Breast epithelium (tissue), 4 donors: Measurements from ENCODE around the gene GPC4. TPM values are rescaled to one million over a fixed set of nuclear protein-coding genes. Genes with fewer than 3 reads are reported as not detected.

Experiments
- DNase-seq, 2 donors: peaks; one replicate each; pipeline ENCODE4 v3.0.0-alpha.2; 2019; ENCODE audit warnings: low spot score in 2 of 2
- H3K27ac ChIP-seq, 2 donors: fragments of 200-600 bp; sonication (generic) in 1 of 2; one replicate each; pipeline ENCODE4 v1.5.1; 2016 to 2019; ENCODE audit warnings: mild to moderate bottlenecking in 1 of 2
- H3K27me3 ChIP-seq, 2 donors: fragments of 200-600 bp; sonication (generic) in 1 of 2; one replicate each; pipeline versions ENCODE4 v1.5.1 to v1.6.0; 2017 to 2019; ENCODE audit warnings: control low read depth in 1 of 2, mild to moderate bottlenecking in 1 of 2
- H3K36me3 ChIP-seq: fragments of 200-600 bp; one replicate; pipeline ENCODE4 v1.5.1; 2019
- H3K4me1 ChIP-seq, 2 donors: fragments of 200-600 bp; sonication (generic); one replicate each; pipeline ENCODE4 v1.5.1; 2016 to 2019; ENCODE audit warnings: control low read depth in 1 of 2
- H3K4me3 ChIP-seq, 3 donors: fragments of 200-600 bp; sonication (generic); 1 replicate in 2 of 3; 2 replicates in 1 of 3; pipeline ENCODE4 v1.5.1; 2016 to 2019; ENCODE audit warnings: mild to moderate bottlenecking in 3 of 3, moderate library complexity in 2 of 3
- H3K9me3 ChIP-seq, 2 donors: fragments of 200-600 bp; sonication (generic) in 1 of 2; one replicate each; pipeline ENCODE4 v1.5.1; 2016 to 2019; ENCODE audit warnings: control low read depth in 1 of 2
- CTCF ChIP-seq, 3 donors: fragments of 450-650 bp; IDR thresholded peaks; one replicate each; pipeline ENCODE4 v1.5.1; 2016 to 2017; ENCODE audit warnings: antibody characterized with exemption in 3 of 3, mild to moderate bottlenecking in 3 of 3, moderate library complexity in 3 of 3
- POLR2A ChIP-seq: fragments of 450-650 bp; IDR thresholded peaks from one replicate; pipeline ENCODE4 v1.6.1; 2016; ENCODE audit warnings: antibody characterized with exemption, mild to moderate bottlenecking, moderate library complexity
- POLR2AphosphoS5 ChIP-seq, 3 donors: sonication (generic); formaldehyde crosslinking; IDR thresholded peaks; one replicate each; pipeline ENCODE4 v1.6.1; 2017; ENCODE audit warnings: antibody characterized with exemption in 3 of 3
- intact Hi-C: fragments of 100-400 bp; cut with DNase I; formaldehyde crosslinking; loops from one replicate; pipeline ENCODE4 v1.15.1; 2023; ENCODE audit warnings: low total_unique reads
- total RNA-seq, 3 donors: library from RNA; depleted of rRNA; stranded (reverse); fragments of >200 nt; gene quantifications; one replicate each; pipeline ENCODE4 v1.1.0, GENCODE V29; 2016

Gene GPC4
- total RNA-seq, 3 donors from 2014 or later, result 4.5 to 7.7 (median 5.2) TPM

- Histone ChIP-seq H3K9me3 (no peaks in the 10 kb centered on the region), H3K36me3 (no peaks in the 10 kb centered on the region), H3K27me3 (peaks cover 0 to 50% of the 10 kb centered on the region in 2 donors), H3K4me1 (no peaks in the 10 kb centered on the region), H3K27ac (no peak overlapping the region), H3K4me3 (no peak overlapping the region)
- intact Hi-C loops, result no loop called here
- TF ChIP-seq CTCF (IDR thresholded peaks at IDR 0.05) (no peak), POLR2AphosphoS5 (IDR thresholded peaks at IDR 0.05) (no peak), POLR2A (no peak)
- no peak for DNase-seq
These were observed 112.4 kb downstream of the GPC4 start for GRCh38 chrX:133302775-133303445.

- TF ChIP-seq POLR2A (no peak), CTCF (IDR thresholded peaks at IDR 0.05) (no peak), POLR2AphosphoS5 (IDR thresholded peaks at IDR 0.05) (no peak)
- no peak overlapping the region for H3K4me3 ChIP-seq
- no peak for DNase-seq
- intact Hi-C loops, result no loop called here
- H3K4me1 ChIP-seq, result no peaks in the 10 kb centered on the region
- no peak overlapping the region for H3K27ac ChIP-seq
- no peaks in the 10 kb centered on the region for H3K36me3 ChIP-seq
- no peaks in the 10 kb centered on the region for H3K9me3 ChIP-seq
- peaks cover 0 to 51% of the 10 kb centered on the region in 2 donors for H3K27me3 ChIP-seq
These were observed 114.7 kb downstream of the GPC4 start for GRCh38 chrX:133300591-133300990.

GRCh38 chrX:133297284-133297683 is 118.0 kb downstream of the GPC4 start:
- TF ChIP-seq POLR2A (no peak), POLR2AphosphoS5 (IDR thresholded peaks at IDR 0.05) (no peak), CTCF (IDR thresholded peaks at IDR 0.05) (no peak)
- intact Hi-C loops, result no loop called here

GRCh38 chrX:133294126-133294525 is 121.2 kb downstream of the GPC4 start:
- intact Hi-C loops, result no loop called here
- Histone ChIP-seq H3K27me3 (peaks cover 0 to 23% of the 10 kb centered on the region in 2 donors), H3K36me3 (no peaks in the 10 kb centered on the region), H3K4me3 (no peak overlapping the region), H3K27ac (no peak overlapping the region), H3K4me1 (no peaks in the 10 kb centered on the region), H3K9me3 (no peaks in the 10 kb centered on the region)
- DNase-seq, result no peak
- no peak for TF ChIP-seq CTCF (IDR thresholded peaks at IDR 0.05)
- no peak for TF ChIP-seq POLR2AphosphoS5 (IDR thresholded peaks at IDR 0.05)
- TF ChIP-seq POLR2A, result no peak

More at GRCh38 chrX:133297284-133297683, 118.0 kb downstream of the GPC4 start:
- no peak overlapping the region for H3K4me3 ChIP-seq
- H3K27me3 ChIP-seq, result peaks cover 0 to 33% of the 10 kb centered on the region in 2 donors
- no peak overlapping the region for H3K27ac ChIP-seq
- no peaks in the 10 kb centered on the region for H3K9me3 ChIP-seq
- H3K4me1 ChIP-seq, result no peaks in the 10 kb centered on the region
- DNase-seq, result no peak
- no peaks in the 10 kb centered on the region for H3K36me3 ChIP-seq

GRCh38 chrX:133290076-133290475 is 125.2 kb downstream of the GPC4 start:
- intact Hi-C loops, result no loop called here
- Histone ChIP-seq H3K4me3 (no peak overlapping the region), H3K27ac (no peak overlapping the region), H3K27me3 (peaks cover 0 to 19% of the 10 kb centered on the region in 2 donors), H3K36me3 (no peaks in the 10 kb centered on the region), H3K9me3 (no peaks in the 10 kb centered on the region), H3K4me1 (no peaks in the 10 kb centered on the region)
- TF ChIP-seq POLR2AphosphoS5 (IDR thresholded peaks at IDR 0.05), result no peak
- TF ChIP-seq POLR2A, result no peak
- no peak for TF ChIP-seq CTCF (IDR thresholded peaks at IDR 0.05)
- no peak for DNase-seq
